HFFc6 (cell line): ENCODE results near the gene ANKRD52. TPM values are rescaled to one million over a fixed set of nuclear protein-coding genes. Genes with fewer than 3 reads are reported as not detected.

Source experiments
- DNase-seq: peaks from one replicate; pipeline ENCODE4 v3.0.0-alpha.2; 2018
- H3K27ac Mint-ChIP-seq: 2 replicates; pipeline ENCODE4 v1.8.0; 2020; ENCODE audit warnings: mild to moderate bottlenecking, mixed read lengths
- H3K27me3 Mint-ChIP-seq: 2 replicates; pipeline ENCODE4 v1.8.0; 2021; ENCODE audit warnings: mild to moderate bottlenecking, moderate library complexity, mixed read lengths; ENCODE audit not compliant: insufficient read depth
- H3K36me3 Mint-ChIP-seq: 2 replicates; pipeline ENCODE4 v1.8.0; 2021; ENCODE audit warnings: low read depth, mixed read lengths
- H3K4me1 Mint-ChIP-seq: 2 replicates; pipeline ENCODE4 v1.8.0; 2020; ENCODE audit warnings: low read depth, mixed read lengths
- H3K4me3 Mint-ChIP-seq: 2 replicates; pipeline ENCODE4 v1.8.0; 2020; ENCODE audit warnings: mild to moderate bottlenecking, moderate library complexity, mixed read lengths
- H3K9me3 Mint-ChIP-seq: 2 replicates; pipeline ENCODE4 v1.8.0; 2020; ENCODE audit warnings: mild to moderate bottlenecking, mixed read lengths
- CTCF ChIP-seq: fragments of 200-600 bp; sonication (generic); IDR thresholded peaks from 2 replicates; pipeline ENCODE4 v1.5.0; 2021; ENCODE audit warnings: antibody characterized with exemption, mild to moderate bottlenecking
- long read RNA-seq: library from polyadenylated mRNA; unstranded; transcript quantifications from one replicate; pipeline ENCODE4 v2.0.0, GENCODE V29; 2019
- total RNA-seq, 6 experiments: library from RNA; stranded (reverse); fragmentation: NEBNext Ultra II Directional; extraction: Animal tissue kit (Norgen Biotek cat#: 25700); gene quantifications; 2 replicates in 1 of 6; 3 replicates in 5 of 6; pipeline ENCODE4 v1.2.3, GENCODE V29; 2021

Gene ANKRD52
- total RNA-seq, result 10 to 100 TPM; 57.9 to 87.8 (median 68.6) TPM
- long read RNA-seq, partial matches to known transcripts, result 3 of 5 reads
- long read RNA-seq, other reads (novel, unspliced or antisense), result 2 of 5 reads

- Mint-ChIP-seq H3K36me3 (peaks cover 40% of the 10 kb centered on the region), H3K9me3 (no peaks in the 10 kb centered on the region), H3K27me3 (no peaks in the 10 kb centered on the region), H3K4me1 (peaks cover 54% of the 10 kb centered on the region), H3K27ac (peak within 1 kb of the TSS; percentile 94), H3K4me3 (peak within 1 kb of the TSS; percentile 96)
- DNase-seq, result peak; percentile 66
- peak; percentile 81 for TF ChIP-seq CTCF
These were observed at the start of gene ANKRD52 for GRCh38 chr12:56258068-56258819. TSS of gene ANKRD52 (minus strand) at chr12:56258384. CDS start at chr12:56258269, 115 bp downstream.

GRCh38 chr12:56307221-56307965 is 49.2 kb upstream of the ANKRD52 start:
- H3K36me3 Mint-ChIP-seq, result peaks cover 21% of the 10 kb centered on the region
- H3K4me3 Mint-ChIP-seq, result no peak overlapping the region
- H3K27me3 Mint-ChIP-seq, result no peaks in the 10 kb centered on the region
- no peak for DNase-seq
- peaks cover under 1% of the 10 kb centered on the region for H3K4me1 Mint-ChIP-seq
- H3K9me3 Mint-ChIP-seq, result no peaks in the 10 kb centered on the region
- H3K27ac Mint-ChIP-seq, result no peak overlapping the region
- no peak for TF ChIP-seq CTCF

GRCh38 chr12:56304872-56305590 is 46.8 kb upstream of the ANKRD52 start:
- H3K4me1 Mint-ChIP-seq, result peaks cover 22% of the 10 kb centered on the region
- no peaks in the 10 kb centered on the region; the same call in none of the 2 replicates for H3K27me3 Mint-ChIP-seq
- H3K36me3 Mint-ChIP-seq, result peaks cover 10% of the 10 kb centered on the region
- H3K27ac Mint-ChIP-seq, result no peak overlapping the region
- no peak for DNase-seq
- H3K9me3 Mint-ChIP-seq, result no peaks in the 10 kb centered on the region
- no peak overlapping the region for H3K4me3 Mint-ChIP-seq
- TF ChIP-seq CTCF, result no peak

GRCh38 chr12:56304276-56304675 is 46.1 kb upstream of the ANKRD52 start:
- no peak overlapping the region for H3K4me3 Mint-ChIP-seq
- H3K27me3 Mint-ChIP-seq, result no peaks in the 10 kb centered on the region; the same call in none of the 2 replicates
- DNase-seq, result no peak
- no peaks in the 10 kb centered on the region for H3K9me3 Mint-ChIP-seq
- peaks cover 22% of the 10 kb centered on the region for H3K4me1 Mint-ChIP-seq
- 0 out of 2 replicates have a peak, but pooled peaks cover 6% of the 10 kb centered on the region for H3K36me3 Mint-ChIP-seq
- no peak overlapping the region for H3K27ac Mint-ChIP-seq
- no peak for TF ChIP-seq CTCF
